Activated CD8-positive, alpha-beta T cell treated with anti-CD3 and anti-CD28 coated beads for 36 hours (primary cell): ENCODE measurements around the gene SLC43A3. TPM values are rescaled to one million over a fixed set of nuclear protein-coding genes. Genes with fewer than 3 reads are reported as not detected.

Experiments
- ATAC-seq: fragments of 200-7000 bp; cut with Tn5 transposase; one replicate; pipeline ENCODE4 v1.10.0; 2021; ENCODE audit warnings: mild to moderate bottlenecking, moderate library complexity
- CTCF ChIA-PET: fragments of 350-600 bp; sonication (Branson Sonifier 250); formaldehyde crosslinking; loops from one replicate; lab custom pipeline; 2021; ENCODE audit warnings: antibody characterized with exemption; lab: Charles Lee
- POLR2A ChIA-PET: fragments of 350-600 bp; sonication (Branson Sonifier 250); formaldehyde crosslinking; loops from one replicate; lab custom pipeline; 2021; ENCODE audit warnings: antibody characterized with exemption; lab: Charles Lee
- DNase-seq: peaks from one replicate; pipeline ENCODE4 v3.0.0-alpha.2; 2020
- H3K27ac Mint-ChIP-seq: one replicate; pipeline ENCODE4 v1.8.0; 2021; ENCODE audit warnings: mild to moderate bottlenecking, mixed read lengths
- H3K27me3 Mint-ChIP-seq: one replicate; pipeline ENCODE4 v1.8.0; 2021; ENCODE audit warnings: mixed read lengths
- H3K36me3 Mint-ChIP-seq: one replicate; pipeline ENCODE4 v1.8.0; 2021; ENCODE audit warnings: low read depth, mixed read lengths
- H3K4me1 Mint-ChIP-seq: one replicate; pipeline ENCODE4 v1.8.0; 2021; ENCODE audit warnings: low read depth, mixed read lengths
- H3K4me3 Mint-ChIP-seq: one replicate; pipeline ENCODE4 v1.8.0; 2021; ENCODE audit warnings: mild to moderate bottlenecking, moderate library complexity, mixed read lengths
- H3K9me3 Mint-ChIP-seq: one replicate; pipeline ENCODE4 v1.8.0; 2021; ENCODE audit warnings: mixed read lengths
- intact Hi-C: fragments of 100-400 bp; cut with micrococcal nuclease; formaldehyde crosslinking; loops from one replicate; pipeline ENCODE4 v1.10.0; 2022
- total RNA-seq, 2 experiments: library from RNA; stranded (reverse); gene quantifications; one replicate each; pipeline ENCODE4 v1.2.3, GENCODE V29; 2021
- TF ChIP-seq, protein P1 (sequence below): fragments of 200-600 bp; IDR thresholded peaks from one replicate; pipeline ENCODE4 v1.8.0; 2022; ENCODE audit warnings: antibody characterized with exemption, mild to moderate bottlenecking

SLC43A3 gene
- total RNA-seq, 2 experiments from 2014 or later: 294 to 300 TPM

DNA sequence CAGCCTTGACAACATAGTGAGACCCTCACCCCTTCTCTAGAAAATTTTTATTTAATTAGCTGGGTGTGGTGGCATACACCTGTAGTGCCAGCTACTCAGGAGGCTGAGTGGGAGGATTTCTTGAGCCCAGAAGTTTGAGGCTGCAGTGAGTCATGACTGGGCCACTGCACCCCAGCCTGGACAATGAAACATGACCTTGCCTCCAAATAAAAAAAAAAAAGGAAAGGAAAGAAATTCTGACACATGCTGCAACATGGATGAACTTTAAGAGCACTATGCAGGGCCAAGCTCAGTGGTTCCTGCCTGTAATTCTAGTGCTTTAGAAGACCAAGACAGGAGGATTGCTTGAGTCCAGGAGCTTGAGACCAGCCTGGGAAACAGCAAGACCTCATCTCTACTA lies 8.8 kb downstream of the SLC43A3 start:
- CTCF ChIA-PET: interaction anchor here (1.1 to 1.6 kb wide), 4 partner anchors 10 to 108 kb away, joined by 3 to 7 read pairs (median 4); no protein-coding TSS in a partner anchor
- Mint-ChIP-seq H3K27me3 (no peaks in the 10 kb centered on the region), H3K36me3 (peaks cover 95% of the 10 kb centered on the region), H3K4me3 (no peak overlapping the region), H3K27ac (no peak overlapping the region), H3K9me3 (no peaks in the 10 kb centered on the region), H3K4me1 (peaks cover 79% of the 10 kb centered on the region)
- no peak for DNase-seq
- intact Hi-C loops: no loop called here
- no peak for ATAC-seq
- POLR2A ChIA-PET: interaction anchor here (1.3 to 15.1 kb wide), 4 partner anchors 8 to 95 kb away, joined by 3 to 264 read pairs (median 6); partner anchors contain the start of gene SLC43A3
- TF ChIP-seq, protein P1, sequence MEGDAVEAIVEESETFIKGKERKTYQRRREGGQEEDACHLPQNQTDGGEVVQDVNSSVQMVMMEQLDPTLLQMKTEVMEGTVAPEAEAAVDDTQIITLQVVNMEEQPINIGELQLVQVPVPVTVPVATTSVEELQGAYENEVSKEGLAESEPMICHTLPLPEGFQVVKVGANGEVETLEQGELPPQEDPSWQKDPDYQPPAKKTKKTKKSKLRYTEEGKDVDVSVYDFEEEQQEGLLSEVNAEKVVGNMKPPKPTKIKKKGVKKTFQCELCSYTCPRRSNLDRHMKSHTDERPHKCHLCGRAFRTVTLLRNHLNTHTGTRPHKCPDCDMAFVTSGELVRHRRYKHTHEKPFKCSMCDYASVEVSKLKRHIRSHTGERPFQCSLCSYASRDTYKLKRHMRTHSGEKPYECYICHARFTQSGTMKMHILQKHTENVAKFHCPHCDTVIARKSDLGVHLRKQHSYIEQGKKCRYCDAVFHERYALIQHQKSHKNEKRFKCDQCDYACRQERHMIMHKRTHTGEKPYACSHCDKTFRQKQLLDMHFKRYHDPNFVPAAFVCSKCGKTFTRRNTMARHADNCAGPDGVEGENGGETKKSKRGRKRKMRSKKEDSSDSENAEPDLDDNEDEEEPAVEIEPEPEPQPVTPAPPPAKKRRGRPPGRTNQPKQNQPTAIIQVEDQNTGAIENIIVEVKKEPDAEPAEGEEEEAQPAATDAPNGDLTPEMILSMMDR: no peak

DNA sequence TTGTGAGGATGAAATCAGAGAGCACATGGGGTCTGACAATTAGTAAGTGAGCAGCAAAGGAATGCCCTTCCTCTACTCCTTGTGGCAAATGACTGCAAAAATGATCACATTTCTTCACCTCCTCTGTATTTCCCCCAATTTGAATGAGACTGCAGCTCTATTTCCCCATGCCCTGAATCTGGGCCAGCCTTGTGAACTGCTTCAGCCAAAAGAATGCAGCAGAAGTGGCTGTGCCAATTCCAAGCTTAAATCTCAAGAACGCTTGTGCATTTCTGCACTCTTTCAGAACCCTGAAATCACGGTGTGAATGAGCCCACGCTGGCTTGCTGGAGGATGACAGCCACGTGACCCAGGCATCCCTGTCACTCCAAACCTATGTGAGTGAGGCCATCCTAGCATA lies 9.9 kb downstream of the SLC43A3 start:
- ATAC-seq: no peak
- DNase-seq: no peak
- Mint-ChIP-seq H3K4me1 (peaks cover 73% of the 10 kb centered on the region), H3K27ac (no peak overlapping the region), H3K27me3 (no peaks in the 10 kb centered on the region), H3K9me3 (no peaks in the 10 kb centered on the region), H3K36me3 (peaks cover 91% of the 10 kb centered on the region), H3K4me3 (no peak overlapping the region)
- TF ChIP-seq, protein P1: no peak
- CTCF ChIA-PET: interaction anchor here (1.2 kb wide), 1 partner anchor 41 kb away, joined by 5 read pairs; no protein-coding TSS in a partner anchor
- intact Hi-C loops: no loop called here
- POLR2A ChIA-PET: interaction anchor here (0.9 to 15.1 kb wide), 5 partner anchors 9 to 96 kb away, joined by 3 to 264 read pairs (median 5); partner anchors contain the start of gene SLC43A3

DNA sequence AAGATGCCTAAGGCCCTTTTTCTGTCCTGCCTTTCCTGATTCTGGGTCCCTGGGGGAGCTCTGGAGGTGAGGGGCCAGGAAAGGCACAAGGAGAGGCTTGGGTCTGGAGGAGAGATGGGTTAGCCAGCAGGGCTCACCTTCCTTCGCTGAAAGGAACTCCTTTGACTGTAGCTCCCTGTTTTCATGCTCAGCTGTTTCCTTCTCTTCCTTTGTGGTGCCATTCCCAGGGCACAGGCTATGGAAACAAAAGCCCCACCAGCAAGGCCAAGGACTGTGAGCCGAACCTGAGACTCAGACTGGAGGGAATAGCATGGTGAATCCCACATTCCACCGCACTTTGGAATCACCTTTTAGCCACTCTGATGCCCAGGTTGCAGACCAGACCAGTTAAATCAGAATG lies 10.5 kb downstream of the SLC43A3 start:
- TF ChIP-seq, protein P1: no peak
- H3K27me3 Mint-ChIP-seq: no peaks in the 10 kb centered on the region
- ChIA-PET CTCF (interaction anchor here (0.6 to 1.4 kb wide), 2 partner anchors 67 to 117 kb away, joined by 3 read pairs; no protein-coding TSS in a partner anchor), POLR2A (interaction anchor here (0.9 to 15.1 kb wide), 3 partner anchors 10 to 27 kb away, joined by 3 to 264 read pairs (median 6); partner anchors contain the start of gene SLC43A3)
- H3K36me3 Mint-ChIP-seq: peaks cover 89% of the 10 kb centered on the region
- intact Hi-C loops: no loop called here
- DNase-seq (no peak), ATAC-seq (no peak)
- no peak overlapping the region for H3K27ac Mint-ChIP-seq
- no peak overlapping the region for H3K4me3 Mint-ChIP-seq
- peaks cover 71% of the 10 kb centered on the region for H3K4me1 Mint-ChIP-seq
- no peaks in the 10 kb centered on the region for H3K9me3 Mint-ChIP-seq

DNA sequence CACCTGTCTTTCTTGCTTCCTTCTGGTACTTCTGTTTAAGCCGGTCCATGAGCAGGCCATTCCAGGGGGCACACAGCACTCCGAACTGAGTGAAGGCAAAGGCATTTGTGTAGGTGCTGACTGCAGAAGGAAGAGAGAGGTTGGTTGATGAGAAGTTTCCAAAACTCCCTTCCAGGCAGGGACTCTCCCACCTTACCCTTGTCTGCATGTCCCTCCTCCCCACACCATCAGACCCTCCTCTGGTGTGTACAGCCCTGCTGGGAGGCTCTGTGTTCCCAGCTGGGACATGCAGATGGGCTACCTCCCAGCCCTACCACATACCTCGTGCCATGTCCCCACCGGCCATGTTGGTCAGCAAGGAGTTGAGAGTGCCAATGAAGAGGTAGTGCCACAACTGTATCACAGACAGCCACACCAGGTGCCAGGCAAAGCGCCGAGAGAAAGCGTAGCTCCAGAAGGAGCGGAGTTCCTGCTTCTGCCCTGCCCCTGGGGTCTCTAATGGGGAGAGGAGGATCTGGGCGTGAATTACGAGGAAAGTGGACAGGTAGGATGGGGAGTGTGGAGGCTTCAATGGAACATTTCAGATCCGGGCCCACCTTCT lies 12.2 kb downstream of the SLC43A3 start:
- DNase-seq (no peak), ATAC-seq (peak; percentile 49)
- H3K36me3 Mint-ChIP-seq: peaks cover 84% of the 10 kb centered on the region
- TF ChIP-seq, protein P1: no peak
- H3K27ac Mint-ChIP-seq: peak overlapping the region; percentile 59
- CTCF ChIA-PET: no interaction called here
- H3K4me1 Mint-ChIP-seq: peaks cover 69% of the 10 kb centered on the region
- POLR2A ChIA-PET: interaction anchor here (0.7 to 15.1 kb wide), 4 partner anchors 9 to 14 kb away, joined by 3 to 264 read pairs (median 5); no protein-coding TSS in a partner anchor
- intact Hi-C loops: no loop called here
- H3K27me3 Mint-ChIP-seq: no peaks in the 10 kb centered on the region
- no peak overlapping the region for H3K4me3 Mint-ChIP-seq
- no peaks in the 10 kb centered on the region for H3K9me3 Mint-ChIP-seq

DNA sequence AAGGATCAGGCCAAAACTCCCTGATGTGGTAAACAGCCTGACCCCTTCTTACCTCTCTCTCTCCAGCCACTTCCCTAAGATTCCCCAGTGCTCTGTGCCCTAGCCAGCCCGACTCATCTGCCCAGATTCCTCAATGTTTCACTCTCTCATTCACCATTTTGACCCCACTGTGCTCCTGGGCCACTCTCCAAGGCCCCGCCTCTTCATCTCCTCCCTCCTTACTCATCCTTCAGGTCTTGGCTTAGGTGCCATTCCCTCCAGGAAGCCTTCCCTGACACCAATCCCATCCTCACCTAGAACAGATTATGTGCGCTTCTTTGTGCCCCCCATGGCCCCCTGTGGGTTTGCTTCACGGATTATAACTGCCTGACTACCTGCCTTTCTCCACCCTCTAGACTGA lies 13.2 kb downstream of the SLC43A3 start:
- H3K9me3 Mint-ChIP-seq: no peaks in the 10 kb centered on the region
- DNase-seq: no peak
- ChIA-PET CTCF (no interaction called here), POLR2A (no interaction called here)
- peaks cover 73% of the 10 kb centered on the region for H3K4me1 Mint-ChIP-seq
- intact Hi-C loops: no loop called here
- H3K27ac Mint-ChIP-seq: peak overlapping the region; percentile 36
- H3K36me3 Mint-ChIP-seq: peaks cover 85% of the 10 kb centered on the region
- TF ChIP-seq, protein P1: no peak
- H3K27me3 Mint-ChIP-seq: no peaks in the 10 kb centered on the region
- no peak for ATAC-seq
- no peak overlapping the region for H3K4me3 Mint-ChIP-seq
